Chondrocyte (in vitro differentiated cells): ENCODE results near the gene ZNF3. TPM values are rescaled to one million over a fixed set of nuclear protein-coding genes. Genes with fewer than 3 reads are reported as not detected.
A peak's percentile ranks its signal among the peaks of the same experiment; 100 is the strongest.

Experiments used
- DNase-seq: peaks from one replicate; pipeline ENCODE4 v3.0.0; 2021; ENCODE audit warnings: mixed read lengths, low spot score
- H3K27ac Mint-ChIP-seq: one replicate; pipeline ENCODE4 v1.8.0; 2021; ENCODE audit warnings: mild to moderate bottlenecking, moderate library complexity, mixed read lengths; ENCODE audit not compliant: unreplicated experiment
- H3K27me3 Mint-ChIP-seq: 2 replicates; pipeline ENCODE4 v1.8.0; 2021; ENCODE audit warnings: low read depth, mixed read lengths
- H3K36me3 Mint-ChIP-seq: 2 replicates; pipeline ENCODE4 v1.8.0; 2021; ENCODE audit warnings: low read depth, mixed read lengths
- H3K4me1 Mint-ChIP-seq: 2 replicates; pipeline ENCODE4 v1.8.0; 2021; ENCODE audit warnings: low read depth, mild to moderate bottlenecking, mixed read lengths
- H3K4me3 Mint-ChIP-seq: one replicate; pipeline ENCODE4 v1.8.0; 2021; ENCODE audit warnings: mild to moderate bottlenecking, moderate library complexity, mixed read lengths; ENCODE audit not compliant: unreplicated experiment
- H3K9me3 Mint-ChIP-seq: 2 replicates; pipeline ENCODE4 v1.8.0; 2021; ENCODE audit warnings: low read depth, mixed read lengths
- CTCF ChIP-seq: fragments of 200-600 bp; sonication (generic); IDR thresholded peaks from 2 replicates; pipeline ENCODE4 v1.5.0; 2021; ENCODE audit warnings: antibody characterized with exemption, mild to moderate bottlenecking, moderate library complexity
- total RNA-seq: library from RNA; stranded (reverse); gene quantifications from 3 replicates; pipeline ENCODE4 v1.2.1, GENCODE V29; 2021

The ZNF3 gene
- total RNA-seq, 1 donor from 2014 or later, result 22.1 TPM

GRCh38 chr7:100061518-100062193 is 19.9 kb downstream of the ZNF3 start:
- Mint-ChIP-seq H3K9me3 (no peaks in the 10 kb centered on the region), H3K4me3 (no peak overlapping the region), H3K27me3 (no peaks in the 10 kb centered on the region), H3K27ac (no peak overlapping the region), H3K4me1 (no peaks in the 10 kb centered on the region), H3K36me3 (peaks cover 33% of the 10 kb centered on the region)
- TF ChIP-seq CTCF, result no peak
- DNase-seq, result no peak

- H3K27ac Mint-ChIP-seq, result no peak overlapping the region
- H3K4me3 Mint-ChIP-seq, result no peak overlapping the region
- H3K36me3 Mint-ChIP-seq, result peaks cover 30% of the 10 kb centered on the region
- no peak for TF ChIP-seq CTCF
- H3K27me3 Mint-ChIP-seq, result no peaks in the 10 kb centered on the region
- no peaks in the 10 kb centered on the region for H3K4me1 Mint-ChIP-seq
- no peaks in the 10 kb centered on the region for H3K9me3 Mint-ChIP-seq
- DNase-seq, result no peak
These were observed 22.2 kb downstream of the ZNF3 start for GRCh38 chr7:100059251-100059739.

- no peak for DNase-seq
- no peaks in the 10 kb centered on the region for H3K4me1 Mint-ChIP-seq
- H3K4me3 Mint-ChIP-seq, result no peak overlapping the region
- peaks cover 21% of the 10 kb centered on the region for H3K36me3 Mint-ChIP-seq
- TF ChIP-seq CTCF, result no peak
- H3K9me3 Mint-ChIP-seq, result no peaks in the 10 kb centered on the region
- H3K27me3 Mint-ChIP-seq, result no peaks in the 10 kb centered on the region
- no peak overlapping the region for H3K27ac Mint-ChIP-seq
These were observed 24.5 kb downstream of the ZNF3 start for GRCh38 chr7:100057006-100057405.

- no peaks in the 10 kb centered on the region for H3K9me3 Mint-ChIP-seq
- H3K27me3 Mint-ChIP-seq, result no peaks in the 10 kb centered on the region
- no peak for DNase-seq
- H3K4me3 Mint-ChIP-seq, result no peak overlapping the region
- peak; percentile 71 for TF ChIP-seq CTCF
- H3K4me1 Mint-ChIP-seq, result peaks cover 18% of the 10 kb centered on the region
- peaks cover 9% of the 10 kb centered on the region for H3K36me3 Mint-ChIP-seq
- no peak overlapping the region for H3K27ac Mint-ChIP-seq
These were observed 28.3 kb downstream of the ZNF3 start for GRCh38 chr7:100053215-100053614.

- DNase-seq, result no peak
- H3K27me3 Mint-ChIP-seq, result no peaks in the 10 kb centered on the region
- no peak for TF ChIP-seq CTCF
- H3K4me3 Mint-ChIP-seq, result peak overlapping the region; percentile 25
- H3K9me3 Mint-ChIP-seq, result no peaks in the 10 kb centered on the region
- H3K27ac Mint-ChIP-seq, result peak overlapping the region; percentile 1
- peaks cover 18% of the 10 kb centered on the region for H3K4me1 Mint-ChIP-seq
- H3K36me3 Mint-ChIP-seq, result peaks cover 2% of the 10 kb centered on the region
These were observed 29.9 kb downstream of the ZNF3 start for GRCh38 chr7:100051611-100052010.
